ENCODE results near the gene STAT4. TPM values are rescaled to one million over a fixed set of nuclear protein-coding genes. Genes with fewer than 3 reads are reported as not detected.

The STAT4 gene
- polyA plus RNA-seq, 3 donors from 2014 or later, result 80.6 to 143 (median 91.7) TPM

DNA sequence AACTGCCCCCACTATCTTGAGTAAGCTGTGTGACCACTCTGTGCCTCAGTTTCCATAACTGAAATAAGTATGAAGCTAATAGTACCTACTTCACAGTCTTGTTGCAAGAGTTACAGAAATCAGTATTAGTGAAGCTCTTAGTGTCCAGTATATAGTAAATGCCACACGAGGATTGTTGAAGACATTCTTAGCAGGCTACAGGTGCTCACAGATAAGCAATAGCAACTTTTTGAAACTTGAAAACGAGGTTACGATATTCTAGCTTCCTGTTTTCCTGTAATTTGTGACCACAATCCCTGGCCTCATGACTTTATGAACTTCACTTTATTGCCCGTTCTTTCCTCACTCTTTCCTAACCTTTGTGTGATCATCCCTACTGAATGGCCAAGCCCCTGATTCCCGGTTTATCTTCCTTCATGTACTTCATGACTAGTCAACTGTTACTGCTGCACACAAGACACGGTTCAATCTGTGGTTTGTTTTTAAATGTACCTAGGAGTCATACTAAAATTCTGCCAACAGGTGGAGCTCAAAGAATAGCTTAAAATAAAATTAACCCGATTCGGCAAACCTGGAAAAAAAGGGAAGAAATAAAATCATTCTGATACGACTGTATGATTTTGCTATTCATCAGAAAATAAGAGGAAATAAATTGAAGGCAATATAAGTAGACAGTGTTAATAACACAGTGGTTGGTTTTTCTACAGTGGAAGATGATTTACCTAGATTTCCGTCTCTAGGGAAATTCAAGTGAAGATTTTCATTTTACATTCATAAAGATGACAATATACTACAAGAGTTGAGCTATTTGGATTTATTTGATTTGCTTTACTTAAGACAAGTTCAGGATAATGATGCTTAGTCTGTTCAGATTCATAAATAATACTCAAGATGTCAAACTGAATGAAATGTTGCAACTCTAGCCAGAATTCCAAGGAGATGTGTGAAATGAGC lies 98.7 kb downstream of the STAT4 start:
- Mint-ChIP-seq H3K36me3 (peaks cover 3 to 7% (median 4%) of the 10 kb centered on the region in 3 donors), H3K4me3 (no peak overlapping the region), H3K9me3 (no peaks in the 10 kb centered on the region), H3K4me1 (peaks cover 31 to 38% of the 10 kb centered on the region in 2 donors), H3K27ac (no peak overlapping the region), H3K27me3 (ENCODE audit: low read depth in 3 of 3) (peaks cover 3 to 5% (median 5%) of the 10 kb centered on the region in 3 donors)
- DNase-seq, result peak; percentile 54 to 64 (median 64)

DNA sequence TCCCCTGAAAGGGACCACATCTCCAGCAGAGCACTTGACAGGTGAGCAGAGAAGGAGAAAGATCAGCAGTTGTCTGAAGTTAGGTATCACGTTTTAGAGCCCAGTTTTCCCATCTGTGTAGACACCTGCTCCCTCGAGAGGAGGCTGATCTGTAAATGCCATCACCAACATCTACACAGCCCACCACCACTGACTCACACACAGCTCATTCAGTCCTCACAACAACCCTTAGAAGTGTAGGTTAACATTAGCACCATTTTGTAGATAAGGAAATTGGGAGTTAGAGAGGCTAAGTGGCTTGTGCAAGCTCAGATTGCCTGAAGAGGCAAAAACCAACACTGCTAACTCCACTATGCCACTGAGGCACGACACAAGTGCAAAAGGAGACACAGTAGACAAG lies 99.6 kb downstream of the STAT4 start:
- no peak for DNase-seq
- no peak overlapping the region for H3K4me3 Mint-ChIP-seq
- peaks cover 3 to 8% (median 4%) of the 10 kb centered on the region in 3 donors for H3K36me3 Mint-ChIP-seq
- H3K27ac Mint-ChIP-seq, result no peak overlapping the region
- peaks cover 2 to 5% (median 3%) of the 10 kb centered on the region in 3 donors for H3K27me3 Mint-ChIP-seq (ENCODE audit: low read depth in 3 of 3)
- H3K9me3 Mint-ChIP-seq, result no peaks in the 10 kb centered on the region
- peaks cover 24 to 32% of the 10 kb centered on the region in 2 donors for H3K4me1 Mint-ChIP-seq

DNA sequence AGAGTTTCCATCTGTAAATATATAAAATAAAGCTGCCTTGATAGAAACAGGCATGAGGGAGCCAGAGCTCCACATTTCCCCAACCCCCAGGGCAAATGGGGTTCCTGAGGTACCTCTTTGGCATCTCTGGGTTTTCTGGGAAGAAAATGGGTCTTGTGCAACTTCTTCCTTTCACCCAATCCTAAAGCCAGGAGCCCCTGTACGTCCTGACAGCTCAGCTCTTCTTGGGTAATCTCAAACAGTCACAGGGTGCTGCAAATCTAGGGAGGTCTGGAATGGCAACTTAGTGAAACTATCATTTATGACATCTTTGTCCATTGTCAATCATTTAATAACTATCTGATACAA lies 100.2 kb downstream of the STAT4 start:
- no peak for DNase-seq
- H3K4me1 Mint-ChIP-seq, result peaks cover 19 to 31% of the 10 kb centered on the region in 2 donors
- H3K27ac Mint-ChIP-seq, result peak overlapping the region in 3 of 6 donors; percentile 86 to 95 (median 86)
- H3K4me3 Mint-ChIP-seq, result peak overlapping the region in 3 of 5 donors; percentile 47 to 81 (median 65)
- H3K36me3 Mint-ChIP-seq, result peaks cover 6 to 11% (median 7%) of the 10 kb centered on the region in 3 donors
- H3K27me3 Mint-ChIP-seq (ENCODE audit: low read depth in 3 of 3), result peaks cover 2 to 4% (median 2%) of the 10 kb centered on the region in 3 donors
- H3K9me3 Mint-ChIP-seq, result no peaks in the 10 kb centered on the region

GRCh38 chr2:191049728-191050639 lies 100.8 kb downstream of the STAT4 start:
- Mint-ChIP-seq H3K27me3 (ENCODE audit: low read depth in 3 of 3) (peaks cover 2 to 4% (median 2%) of the 10 kb centered on the region in 3 donors), H3K4me1 (peaks cover 18 to 34% of the 10 kb centered on the region in 2 donors), H3K9me3 (no peaks in the 10 kb centered on the region), H3K4me3 (peak overlapping the region in 3 of 5 donors; percentile 47 to 81 (median 65)), H3K36me3 (peaks cover 7 to 16% (median 7%) of the 10 kb centered on the region in 3 donors), H3K27ac (peak overlapping the region in 4 of 6 donors; percentile 86 to 95 (median 89))
- DNase-seq, result peak; percentile 61 to 74 (median 70)

GRCh38 chr2:191048073-191048472 lies 102.7 kb downstream of the STAT4 start:
- H3K9me3 Mint-ChIP-seq, result no peaks in the 10 kb centered on the region
- H3K27ac Mint-ChIP-seq, result peak overlapping the region; percentile 51 to 77 (median 68)
- H3K36me3 Mint-ChIP-seq, result peaks cover 16 to 21% (median 19%) of the 10 kb centered on the region in 3 donors
- H3K4me1 Mint-ChIP-seq, result peaks cover 13 to 33% of the 10 kb centered on the region in 2 donors
- H3K27me3 Mint-ChIP-seq (ENCODE audit: low read depth in 3 of 3), result peaks cover 2 to 4% (median 2%) of the 10 kb centered on the region in 3 donors
- no peak overlapping the region for H3K4me3 Mint-ChIP-seq
- no peak for DNase-seq

DNA sequence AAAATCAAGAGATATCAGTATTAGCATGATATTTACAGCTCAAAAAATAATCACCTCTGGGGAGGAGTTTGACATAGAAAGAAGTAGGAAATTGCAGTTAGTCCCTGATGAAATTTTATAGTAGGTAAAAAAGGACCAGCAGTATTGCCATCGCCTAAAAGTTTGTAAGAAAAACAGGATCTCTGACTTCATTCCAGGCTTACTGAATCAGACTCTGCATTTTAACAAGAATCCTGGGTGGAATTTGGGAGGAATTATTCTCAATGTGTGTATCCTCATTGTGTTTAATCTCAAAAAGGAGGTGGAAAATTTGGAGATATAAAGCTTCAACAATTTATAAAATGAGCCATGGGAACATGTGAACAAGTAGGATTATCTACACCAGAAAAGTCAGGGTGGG lies 105.7 kb downstream of the STAT4 start:
- Mint-ChIP-seq H3K9me3 (no peaks in the 10 kb centered on the region), H3K4me1 (peaks cover 16 to 40% of the 10 kb centered on the region in 2 donors), H3K4me3 (no peak overlapping the region), H3K36me3 (peaks cover 24 to 31% (median 27%) of the 10 kb centered on the region in 3 donors), H3K27ac (peak overlapping the region in 5 of 6 donors; percentile 29 to 81 (median 46)), H3K27me3 (ENCODE audit: low read depth in 3 of 3) (peaks cover 0 to 4% (median 0%) of the 10 kb centered on the region in 3 donors)
- DNase-seq, result no peak

DNA sequence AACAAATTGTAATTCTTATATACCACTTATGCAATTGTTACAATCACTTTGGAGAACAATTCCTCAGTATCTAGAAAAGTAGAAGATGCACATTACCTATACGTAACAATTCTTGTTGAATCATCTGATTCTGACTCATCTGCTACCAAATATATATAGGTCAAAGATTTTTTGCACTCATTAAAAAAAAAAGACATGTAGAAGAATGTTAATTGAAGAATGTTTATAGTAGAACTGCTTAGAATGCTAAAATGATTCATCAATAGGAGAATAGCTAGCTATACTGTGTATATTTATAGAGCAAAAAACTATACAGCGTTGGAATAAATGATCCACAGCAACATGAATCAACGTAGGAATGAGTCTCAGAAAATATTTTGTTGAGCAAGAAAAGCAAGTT lies 107.4 kb downstream of the STAT4 start:
- Mint-ChIP-seq H3K4me1 (peaks cover 31 to 55% of the 10 kb centered on the region in 2 donors), H3K36me3 (peaks cover 24 to 47% (median 35%) of the 10 kb centered on the region in 3 donors), H3K9me3 (no peaks in the 10 kb centered on the region), H3K27me3 (ENCODE audit: low read depth in 3 of 3) (peaks cover 0 to 2% (median 0%) of the 10 kb centered on the region in 3 donors), H3K4me3 (no peak overlapping the region), H3K27ac (peak overlapping the region in 1 of 6 donors; percentile 35)
- no peak for DNase-seq

GRCh38 chr2:191041418-191042161 lies 109.2 kb downstream of the STAT4 start:
- peak overlapping the region in 4 of 6 donors; percentile 4 to 69 (median 58) for H3K27ac Mint-ChIP-seq
- peaks cover 0 to 2% (median 0%) of the 10 kb centered on the region in 3 donors for H3K27me3 Mint-ChIP-seq (ENCODE audit: low read depth in 3 of 3)
- H3K4me3 Mint-ChIP-seq, result no peak overlapping the region
- peaks cover 36 to 59% of the 10 kb centered on the region in 2 donors for H3K4me1 Mint-ChIP-seq
- DNase-seq, result no peak
- no peaks in the 10 kb centered on the region for H3K9me3 Mint-ChIP-seq
- H3K36me3 Mint-ChIP-seq, result peaks cover 30 to 58% (median 50%) of the 10 kb centered on the region in 3 donors

DNA sequence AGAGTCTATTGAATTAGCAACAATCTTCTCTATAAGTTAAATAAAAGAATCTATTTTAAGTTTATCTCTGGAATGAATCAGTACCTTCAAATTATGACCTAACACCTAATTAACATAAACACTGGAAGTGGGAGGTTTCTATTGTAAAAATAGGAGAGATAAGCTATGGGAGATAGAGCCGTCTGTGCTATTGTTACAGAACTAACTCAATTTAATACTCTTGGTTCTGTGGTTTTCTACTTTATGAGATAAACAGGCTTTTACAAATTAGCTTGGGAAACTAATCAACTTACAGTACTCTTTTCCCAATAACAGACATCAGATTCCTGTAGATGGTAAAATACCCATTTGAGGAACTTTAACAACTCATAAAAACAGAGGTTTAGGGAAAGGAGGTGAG lies 111.2 kb downstream of the STAT4 start:
- no peak for DNase-seq
- H3K36me3 Mint-ChIP-seq, result peaks cover 26 to 64% (median 53%) of the 10 kb centered on the region in 3 donors
- H3K9me3 Mint-ChIP-seq, result no peaks in the 10 kb centered on the region
- peak overlapping the region in 5 of 6 donors; percentile 40 to 94 (median 91) for H3K27ac Mint-ChIP-seq
- peaks cover 37 to 48% of the 10 kb centered on the region in 2 donors for H3K4me1 Mint-ChIP-seq
- H3K4me3 Mint-ChIP-seq, result peak overlapping the region in 2 of 5 donors; percentile 43 to 72
- H3K27me3 Mint-ChIP-seq (ENCODE audit: low read depth in 3 of 3), result peaks cover 0 to 2% (median 0%) of the 10 kb centered on the region in 3 donors

GRCh38 chr2:191038741-191039140 lies 112.1 kb downstream of the STAT4 start:
- Mint-ChIP-seq H3K4me1 (peaks cover 37 to 45% of the 10 kb centered on the region in 2 donors), H3K27ac (peak overlapping the region; percentile 85 to 96 (median 92)), H3K36me3 (peaks cover 26 to 61% (median 46%) of the 10 kb centered on the region in 3 donors), H3K9me3 (no peaks in the 10 kb centered on the region), H3K27me3 (ENCODE audit: low read depth in 3 of 3) (peaks cover 0 to 2% (median 0%) of the 10 kb centered on the region in 3 donors), H3K4me3 (peak overlapping the region; percentile 58 to 76 (median 72))
- no peak for DNase-seq

DNA sequence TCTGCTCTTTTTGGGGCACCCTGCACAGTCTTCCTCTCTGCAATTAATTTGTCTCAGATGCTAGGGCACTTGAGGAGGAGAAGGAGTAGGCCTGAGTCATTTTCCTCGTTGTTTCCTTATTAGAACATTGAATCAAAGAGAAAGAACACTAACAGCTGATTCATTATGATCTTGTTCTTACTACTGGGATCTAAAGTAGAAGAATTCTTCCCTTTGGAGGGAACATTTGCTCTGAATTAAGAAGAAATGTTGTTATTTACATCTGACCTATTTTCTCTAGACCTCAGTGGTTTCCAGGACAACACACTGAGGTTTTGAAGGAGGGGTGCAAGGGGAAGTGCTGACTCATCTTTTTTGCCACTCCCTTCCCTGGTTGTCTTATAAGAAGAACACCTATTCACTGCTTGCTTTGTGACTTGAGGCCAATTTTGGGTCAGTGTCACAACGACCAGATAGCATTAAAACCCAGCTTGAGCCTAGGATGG lies 112.5 kb downstream of the STAT4 start:
- peaks cover 27 to 63% (median 46%) of the 10 kb centered on the region in 3 donors for H3K36me3 Mint-ChIP-seq
- peaks cover 0 to 2% (median under 1%) of the 10 kb centered on the region in 3 donors for H3K27me3 Mint-ChIP-seq (ENCODE audit: low read depth in 3 of 3)
- peak; percentile 32 to 66 (median 48) for DNase-seq
- peaks cover 37 to 45% of the 10 kb centered on the region in 2 donors for H3K4me1 Mint-ChIP-seq
- no peaks in the 10 kb centered on the region for H3K9me3 Mint-ChIP-seq
- H3K27ac Mint-ChIP-seq, result peak overlapping the region; percentile 85 to 96 (median 92)
- peak overlapping the region; percentile 58 to 76 (median 72) for H3K4me3 Mint-ChIP-seq

- Mint-ChIP-seq H3K4me1 (peaks cover 37 to 45% of the 10 kb centered on the region in 2 donors), H3K27me3 (ENCODE audit: low read depth in 3 of 3) (peaks cover 0 to 4% (median 2%) of the 10 kb centered on the region in 3 donors), H3K4me3 (peak overlapping the region in 2 of 5 donors; percentile 14 to 72), H3K9me3 (no peaks in the 10 kb centered on the region), H3K36me3 (peaks cover 33 to 68% (median 49%) of the 10 kb centered on the region in 3 donors), H3K27ac (peak overlapping the region; percentile 85 to 96 (median 92))
- DNase-seq, result no peak
These were observed 113.4 kb downstream of the STAT4 start for GRCh38 chr2:191037351-191037750.
